ENCODE data around the gene IL17REL. TPM values are rescaled to one million over a fixed set of nuclear protein-coding genes. Genes with fewer than 3 reads are reported as not detected.

Gene IL17REL
- total and polyA plus RNA-seq, 4 donors = 0.02 to 0.51 (median 0.19) TPM; not detected in 1

- DNase-seq = no peak
- H3K27me3 ChIP-seq (ENCODE audit: control insufficient read depth in 3 of 3, insufficient read depth in 3 of 3, low read length in 2 of 3) = peaks cover 0 to 8% (median 7%) of the 10 kb centered on the region in 3 donors
Measured at GRCh38 chr22:50039669-50040443, 27.3 kb upstream of the IL17REL start.

GRCh38 chr22:50035976-50036724, 23.6 kb upstream of the IL17REL start:
- Histone ChIP-seq H3K4me3 (no peak overlapping the region), H3K27me3 (ENCODE audit: control insufficient read depth in 3 of 3, insufficient read depth in 3 of 3, low read length in 2 of 3) (no peaks in the 10 kb centered on the region), H3K27ac (ENCODE audit: low read depth in 1 of 2, low read length in 1 of 2) (no peak overlapping the region), H3K36me3 (ENCODE audit: control insufficient read depth in 4 of 4, insufficient read depth in 4 of 4, low read length in 4 of 4) (no peaks in the 10 kb centered on the region), H3K4me1 (ENCODE audit: control insufficient read depth in 5 of 5, insufficient read depth in 5 of 5, low read length in 5 of 5) (no peaks in the 10 kb centered on the region), H3K9me3 (ENCODE audit: control insufficient read depth in 4 of 4, insufficient read depth in 3 of 4, low read length in 3 of 4) (peaks cover 0 to 14% (median 1%) of the 10 kb centered on the region in 4 donors), H3K9ac (ENCODE audit: insufficient read depth in 1 of 2, low read length in 2 of 2) (no peak overlapping the region)
- DNase-seq (no peak), ATAC-seq (ENCODE audit: insufficient read depth, low FRiP score) (no peak)
- TF ChIP-seq CTCF (IDR thresholded peaks at IDR 0.05; ENCODE audit: control extremely low read depth, extremely low read depth) = no peak
- WGBS, 2 donors = 75 to 79% methylated on average over 23 of the region's 23 CpGs

More at GRCh38 chr22:50039669-50040443, 27.3 kb upstream of the IL17REL start:
- no peak overlapping the region for H3K4me3 ChIP-seq
- H3K36me3 ChIP-seq (ENCODE audit: control insufficient read depth in 4 of 4, insufficient read depth in 4 of 4, low read length in 4 of 4) = no peaks in the 10 kb centered on the region
- no peak for ATAC-seq (ENCODE audit: insufficient read depth, low FRiP score)
- 94 to 96% methylated on average over 29 of the region's 29 CpGs for WGBS, 2 donors
- no peak overlapping the region for H3K27ac ChIP-seq (ENCODE audit: low read depth in 1 of 2, low read length in 1 of 2)
- no peaks in the 10 kb centered on the region for H3K4me1 ChIP-seq (ENCODE audit: control insufficient read depth in 5 of 5, insufficient read depth in 5 of 5, low read length in 5 of 5)
- no peak for TF ChIP-seq CTCF (IDR thresholded peaks at IDR 0.05; ENCODE audit: control extremely low read depth, extremely low read depth)
- H3K9me3 ChIP-seq (ENCODE audit: control insufficient read depth in 4 of 4, insufficient read depth in 3 of 4, low read length in 3 of 4) = peaks cover 0 to 8% (median 1%) of the 10 kb centered on the region in 4 donors
- H3K9ac ChIP-seq (ENCODE audit: insufficient read depth in 1 of 2, low read length in 2 of 2) = no peak overlapping the region

DNA sequence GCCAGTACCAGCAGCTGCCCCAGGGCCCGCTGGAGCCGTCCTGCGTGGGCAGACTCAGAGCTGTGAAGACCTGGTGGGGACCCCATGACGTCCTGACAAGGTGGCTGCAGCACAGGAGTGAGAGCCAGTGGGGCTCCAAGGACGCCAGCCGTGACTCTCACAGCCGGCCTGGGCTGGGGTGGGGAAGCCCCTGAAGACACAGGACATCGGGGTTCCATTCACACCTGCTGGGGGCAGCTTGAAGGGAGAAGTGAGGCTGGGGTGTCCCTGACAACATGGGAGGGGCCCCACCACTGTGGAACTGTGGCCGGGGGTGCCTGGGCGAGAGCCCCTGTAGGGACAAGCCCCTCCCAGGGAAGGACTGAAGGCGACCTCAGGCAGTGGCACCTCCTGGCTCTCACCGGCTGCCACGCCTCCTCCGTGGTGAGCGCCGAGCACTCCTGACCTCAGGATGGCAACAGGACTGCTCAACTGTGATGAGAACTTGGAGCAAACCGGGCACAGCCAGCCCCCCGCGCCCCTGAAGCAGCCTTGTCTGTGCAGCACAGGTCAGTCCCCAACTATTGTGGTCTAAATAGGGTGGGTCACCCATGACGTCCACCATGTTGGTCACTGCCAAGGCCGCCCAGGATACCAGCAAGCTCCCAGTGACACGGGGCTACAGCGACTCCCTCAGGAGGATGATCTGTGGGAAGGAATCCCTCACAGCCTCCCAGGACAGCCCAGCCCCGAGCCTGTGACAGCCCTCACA, 22.7 kb upstream of the IL17REL start:
- Histone ChIP-seq H3K27me3 (ENCODE audit: control insufficient read depth in 3 of 3, insufficient read depth in 3 of 3, low read length in 2 of 3) (no peaks in the 10 kb centered on the region), H3K9ac (ENCODE audit: insufficient read depth in 1 of 2, low read length in 2 of 2) (no peak overlapping the region), H3K27ac (ENCODE audit: low read depth in 1 of 2, low read length in 1 of 2) (no peak overlapping the region), H3K4me1 (ENCODE audit: control insufficient read depth in 5 of 5, insufficient read depth in 5 of 5, low read length in 5 of 5) (no peaks in the 10 kb centered on the region), H3K4me3 (no peak overlapping the region), H3K36me3 (ENCODE audit: control insufficient read depth in 4 of 4, insufficient read depth in 4 of 4, low read length in 4 of 4) (no peaks in the 10 kb centered on the region), H3K9me3 (ENCODE audit: control insufficient read depth in 4 of 4, insufficient read depth in 3 of 4, low read length in 3 of 4) (peaks cover 0 to 14% (median 1%) of the 10 kb centered on the region in 4 donors)
- 70 to 85% methylated on average over 24 of the region's 24 CpGs for WGBS, 2 donors
- ATAC-seq (ENCODE audit: insufficient read depth, low FRiP score) (no peak), DNase-seq (no peak)
- no peak for TF ChIP-seq CTCF (IDR thresholded peaks at IDR 0.05; ENCODE audit: control extremely low read depth, extremely low read depth)
